B cell (primary cell): Measurements from ENCODE around the gene SIDT2. TPM values are rescaled to one million over a fixed set of nuclear protein-coding genes. Genes with fewer than 3 reads are reported as not detected.

Experiments
- ATAC-seq: fragments of 200-7000 bp; cut with Tn5 transposase; one replicate; pipeline ENCODE4 v1.10.0; 2021; ENCODE audit warnings: low read depth, mild to moderate bottlenecking, moderate number of reproducible peaks, moderate library complexity
- CTCF ChIA-PET: fragments of 350-600 bp; sonication (Branson Sonifier 250); formaldehyde crosslinking; loops from one replicate; lab custom pipeline; 2021; ENCODE audit warnings: antibody characterized with exemption, inconsistent platforms; lab: Charles Lee
- POLR2A ChIA-PET: fragments of 350-600 bp; sonication (Branson Sonifier 250); formaldehyde crosslinking; loops from one replicate; lab custom pipeline; 2021; ENCODE audit warnings: antibody characterized with exemption; lab: Charles Lee
- DNase-seq: peaks from one replicate; pipeline ENCODE4 v3.0.0; 2013
- H2AFZ ChIP-seq: 2 replicates; pipeline ENCODE4 v1.6.1; 2012; ENCODE audit warnings: mild to moderate bottlenecking, low read depth, low read length; ENCODE audit not compliant: insufficient read depth, poor library complexity, severe bottlenecking
- H3K27ac ChIP-seq, 2 donors: 1 replicate in 1 of 2; 2 replicates in 1 of 2; pipeline ENCODE4 v1.5.1; 2012 to 2013; ENCODE audit warnings: low read length in 2 of 2, mild to moderate bottlenecking in 2 of 2, moderate library complexity in 1 of 2
- H3K27me3 ChIP-seq, 4 experiments: fragments of 200-600 bp in 1 of 4; sonication (generic) in 1 of 4; replicated peaks in 1 of 4; 1 replicate in 2 of 4; 2 replicates in 2 of 4; pipeline versions ENCODE4 v1.6.1 to v1.7.0; 2013 to 2016; ENCODE audit warnings: low read length in 3 of 4, mild to moderate bottlenecking in 2 of 4, mixed read lengths in 1 of 4, moderate library complexity in 1 of 4; ENCODE audit not compliant: insufficient read depth in 4 of 4, control insufficient read depth in 3 of 4; ENCODE audit errors: control extremely low read depth in 1 of 4
- H3K36me3 ChIP-seq, 2 experiments: replicated peaks in 1 of 2; 1 replicate in 1 of 2; 2 replicates in 1 of 2; pipeline versions ENCODE4 v1.6.1 to v1.7.1; 2013; ENCODE audit warnings: low read length in 1 of 2; ENCODE audit not compliant: insufficient read depth in 2 of 2, control insufficient read depth in 1 of 2; ENCODE audit errors: control extremely low read depth in 1 of 2, extremely low read depth in 1 of 2
- H3K4me1 ChIP-seq, 2 donors: fragments of 200-600 bp in 1 of 2; sonication (generic) in 1 of 2; 1 replicate in 1 of 2; 2 replicates in 1 of 2; pipeline versions ENCODE4 v1.5.1 to v1.6.1; 2013 to 2017; ENCODE audit warnings: low read length in 2 of 2; ENCODE audit not compliant: control insufficient read depth in 2 of 2, insufficient read depth in 2 of 2
- H3K4me2 ChIP-seq: replicated peaks from 2 replicates; pipeline ENCODE3; 2012; ENCODE audit warnings: mild to moderate bottlenecking, low read depth, low read length; ENCODE audit not compliant: poor library complexity, severe bottlenecking
- H3K4me3 ChIP-seq, 5 experiments: fragments of 200-600 bp in 1 of 5; sonication (generic) in 1 of 5; 1 replicate in 3 of 5; 2 replicates in 2 of 5; pipeline versions ENCODE4 v1.5.1 to v1.7.0; 2011 to 2016; ENCODE audit warnings: low read length in 4 of 5, mild to moderate bottlenecking in 4 of 5, low read depth in 2 of 5, control low read depth in 1 of 5, moderate library complexity in 1 of 5; ENCODE audit not compliant: insufficient read depth in 1 of 5; ENCODE audit errors: control extremely low read depth in 1 of 5, extremely low read depth in 1 of 5
- H3K79me2 ChIP-seq: fragments of 200-600 bp; sonication (generic); one replicate; pipeline ENCODE4 v1.6.0; 2016; ENCODE audit warnings: low read length; ENCODE audit not compliant: control insufficient read depth, insufficient read depth
- H3K9ac ChIP-seq: fragments of 200-600 bp; sonication (generic); 2 replicates; pipeline ENCODE4 v1.6.1; 2017; ENCODE audit warnings: mild to moderate bottlenecking, low read length, moderate library complexity
- H3K9me3 ChIP-seq, 3 donors: one replicate each; pipeline versions ENCODE4 v1.6.1 to v1.7.1; 2013; ENCODE audit warnings: low read length in 2 of 3; ENCODE audit not compliant: control insufficient read depth in 2 of 3, insufficient read depth in 1 of 3; ENCODE audit errors: control extremely low read depth in 1 of 3
- H4K20me1 ChIP-seq: 2 replicates; pipeline ENCODE4 v1.6.0; 2012; ENCODE audit warnings: mild to moderate bottlenecking, low read length; ENCODE audit not compliant: insufficient read depth, control insufficient read depth, poor library complexity, severe bottlenecking
- H3K27ac Mint-ChIP-seq: one replicate; pipeline ENCODE4 v1.8.0; 2021; ENCODE audit warnings: mixed read lengths
- H3K27me3 Mint-ChIP-seq: one replicate; pipeline ENCODE4 v1.8.0; 2021; ENCODE audit warnings: mixed read lengths
- H3K4me1 Mint-ChIP-seq: one replicate; pipeline ENCODE4 v1.8.0; 2021; ENCODE audit warnings: mixed read lengths
- H3K4me3 Mint-ChIP-seq: one replicate; pipeline ENCODE4 v1.8.0; 2021; ENCODE audit warnings: mixed read lengths
- H3K9me3 Mint-ChIP-seq: one replicate; pipeline ENCODE4 v1.8.0; 2022; ENCODE audit warnings: mixed read lengths; ENCODE audit not compliant: insufficient read depth
- CTCF ChIP-seq: fragments of 200-600 bp; IDR thresholded peaks from one replicate; pipeline ENCODE4 v1.8.0; 2022; ENCODE audit warnings: antibody characterized with exemption, mild to moderate bottlenecking
- EZH2 ChIP-seq: IDR thresholded peaks from 2 replicates; pipeline ENCODE4 v1.6.1; 2012; ENCODE audit warnings: borderline replicate concordance, low read depth, mild to moderate bottlenecking, moderate library complexity, low read length; ENCODE audit not compliant: insufficient read depth, poor library complexity, severe bottlenecking
- WGBS: methylation state at CpG from one replicate; pipeline ENCODE4 v1.1.5; 2013; ENCODE audit warnings: missing lambda C conversion rate; ENCODE audit not compliant: insufficient coverage; 5-methylcytosine and 5-hydroxymethylcytosine counted together
- intact Hi-C: fragments of 100-400 bp; cut with micrococcal nuclease; formaldehyde crosslinking; loops from one replicate; pipeline ENCODE4 v1.10.0; 2022
- polyA plus RNA-seq: library from polyadenylated mRNA; depleted of rRNA; stranded (reverse); fragments of >200 nt; gene quantifications from 2 replicates; pipeline ENCODE4 v1.2.3, GENCODE V29; 2012
- total RNA-seq, 2 donors: library from RNA; stranded (reverse); fragments of 120-200 nt in 1 of 2; gene quantifications; 1 replicate in 1 of 2; 2 replicates in 1 of 2; pipeline versions ENCODE4 v1.2.3 to v1.2.4, GENCODE V29; 2013 to 2022

SIDT2 gene
- total and polyA plus RNA-seq, 2 donors (not counting 1 experiment from before 2014, with no cell fraction given): 78.9 to 241 TPM

GRCh38 chr11:117180020-117180419 is 1.5 kb downstream of the SIDT2 start:
- H3K4me1 ChIP-seq: peaks cover 27 to 42% of the 10 kb centered on the region in 2 donors
- peak overlapping the region; percentile 68 to 85 (median 81) for H3K4me3 ChIP-seq
- ATAC-seq (no peak), DNase-seq (no peak)
- TF ChIP-seq CTCF (no peak), EZH2 (no peak)
- WGBS: 15% methylated on average over 3 of the region's 4 CpGs
- Mint-ChIP-seq H3K4me1 (peaks cover 42% of the 10 kb centered on the region), H3K27me3 (no peaks in the 10 kb centered on the region), H3K27ac (peak overlapping the region; percentile 96), H3K9me3 (no peaks in the 10 kb centered on the region), H3K4me3 (peak overlapping the region; percentile 99)
- H2AFZ ChIP-seq: peak overlapping the region; percentile 51
- peak overlapping the region; percentile 86 for H3K4me2 ChIP-seq
- H3K36me3 ChIP-seq: peaks cover 0 to 35% of the 10 kb centered on the region in 2 experiments
- intact Hi-C loops: no loop called here
- H3K9me3 ChIP-seq: no peaks in the 10 kb centered on the region
- H3K9ac ChIP-seq: peak overlapping the region; percentile 81
- peaks cover 28% of the 10 kb centered on the region for H3K79me2 ChIP-seq
- ChIA-PET POLR2A (interaction anchor here (1.4 to 3.7 kb wide), 4 partner anchors 9 to 51 kb away, joined by 4 to 34 read pairs (median 22); partner anchors contain the start of gene PAFAH1B2), CTCF (interaction anchor here (0.9 to 14.8 kb wide), 11 partner anchors 10 to 390 kb away, joined by 3 to 309 read pairs (median 7); partner anchors contain the start of genes PAFAH1B2, PCSK7 and RNF214)
- H4K20me1 ChIP-seq: no peaks in the 10 kb centered on the region
- H3K27ac ChIP-seq: peak overlapping the region; percentile 84
- no peaks in the 10 kb centered on the region for H3K27me3 ChIP-seq
